GM12865 (cell line): ENCODE results near the gene HDAC6.

Source experiments
- DNase-seq: peaks from one replicate; pipeline ENCODE4 v3.0.0; 2010; ENCODE audit warnings: low read depth
- H3K4me3 ChIP-seq: 2 replicates; pipeline ENCODE4 v1.5.1; 2011; ENCODE audit warnings: mild to moderate bottlenecking, low read depth, low read length, control low read depth
- TF ChIP-seq, protein P1 (sequence below): IDR thresholded peaks from 2 replicates; pipeline ENCODE4 v1.5.1; 2011; ENCODE audit warnings: low read length, control low read depth, low read depth, inconsistent platforms; ENCODE audit not compliant: insufficient read depth; ENCODE audit errors: missing control alignments

HDAC6 gene

DNA sequence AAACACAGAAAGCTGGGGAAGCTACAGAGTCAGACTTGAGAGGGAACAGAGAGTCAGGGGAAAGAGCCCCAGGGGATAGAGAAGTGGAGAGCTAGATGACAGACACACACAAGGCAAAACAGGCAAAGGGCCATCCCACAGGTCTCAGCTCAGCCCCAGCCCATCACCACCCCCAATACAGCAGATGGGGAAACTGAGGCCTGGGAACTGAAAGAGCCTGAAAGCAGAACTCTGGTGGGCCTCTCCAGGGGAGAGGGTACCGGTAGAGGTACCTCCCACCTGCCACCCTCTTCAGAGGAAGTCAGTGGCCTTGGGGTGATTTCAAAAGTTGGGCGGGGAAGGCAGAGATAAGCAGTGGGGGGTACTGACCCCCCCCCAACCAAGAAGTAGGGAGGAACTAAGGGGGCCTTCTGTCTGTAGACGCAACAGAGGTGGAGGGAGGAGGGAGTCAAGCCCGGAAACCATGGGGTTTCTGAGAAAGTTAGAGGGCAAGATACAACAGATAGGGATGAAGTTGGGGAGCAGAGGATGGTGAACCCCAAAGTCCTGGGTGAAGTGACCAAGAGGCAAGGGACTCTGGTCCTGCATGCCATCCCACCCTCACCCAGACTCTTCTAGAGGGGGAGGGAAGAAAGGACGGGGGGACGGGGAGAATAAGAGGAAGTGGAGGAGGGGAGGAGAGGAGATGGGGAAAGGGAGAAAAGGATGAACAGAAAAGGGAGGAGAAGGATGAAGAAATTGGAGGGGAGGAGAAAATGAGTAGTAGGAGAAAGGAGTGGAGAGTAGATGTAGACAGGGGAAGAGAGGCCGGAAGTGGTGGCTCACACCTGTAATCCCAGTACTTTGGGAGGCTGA is 12.3 kb upstream of the HDAC6 start:
- DNase-seq, result no peak
- TF ChIP-seq, protein P1, sequence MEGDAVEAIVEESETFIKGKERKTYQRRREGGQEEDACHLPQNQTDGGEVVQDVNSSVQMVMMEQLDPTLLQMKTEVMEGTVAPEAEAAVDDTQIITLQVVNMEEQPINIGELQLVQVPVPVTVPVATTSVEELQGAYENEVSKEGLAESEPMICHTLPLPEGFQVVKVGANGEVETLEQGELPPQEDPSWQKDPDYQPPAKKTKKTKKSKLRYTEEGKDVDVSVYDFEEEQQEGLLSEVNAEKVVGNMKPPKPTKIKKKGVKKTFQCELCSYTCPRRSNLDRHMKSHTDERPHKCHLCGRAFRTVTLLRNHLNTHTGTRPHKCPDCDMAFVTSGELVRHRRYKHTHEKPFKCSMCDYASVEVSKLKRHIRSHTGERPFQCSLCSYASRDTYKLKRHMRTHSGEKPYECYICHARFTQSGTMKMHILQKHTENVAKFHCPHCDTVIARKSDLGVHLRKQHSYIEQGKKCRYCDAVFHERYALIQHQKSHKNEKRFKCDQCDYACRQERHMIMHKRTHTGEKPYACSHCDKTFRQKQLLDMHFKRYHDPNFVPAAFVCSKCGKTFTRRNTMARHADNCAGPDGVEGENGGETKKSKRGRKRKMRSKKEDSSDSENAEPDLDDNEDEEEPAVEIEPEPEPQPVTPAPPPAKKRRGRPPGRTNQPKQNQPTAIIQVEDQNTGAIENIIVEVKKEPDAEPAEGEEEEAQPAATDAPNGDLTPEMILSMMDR, result no peak
- no peak overlapping the region for H3K4me3 ChIP-seq

- TF ChIP-seq, protein P1, result no peak
- H3K4me3 ChIP-seq, result no peak overlapping the region
- DNase-seq, result no peak
Observed at GRCh38 chrX:48790477-48790876, 11.4 kb upstream of the HDAC6 start.

DNA sequence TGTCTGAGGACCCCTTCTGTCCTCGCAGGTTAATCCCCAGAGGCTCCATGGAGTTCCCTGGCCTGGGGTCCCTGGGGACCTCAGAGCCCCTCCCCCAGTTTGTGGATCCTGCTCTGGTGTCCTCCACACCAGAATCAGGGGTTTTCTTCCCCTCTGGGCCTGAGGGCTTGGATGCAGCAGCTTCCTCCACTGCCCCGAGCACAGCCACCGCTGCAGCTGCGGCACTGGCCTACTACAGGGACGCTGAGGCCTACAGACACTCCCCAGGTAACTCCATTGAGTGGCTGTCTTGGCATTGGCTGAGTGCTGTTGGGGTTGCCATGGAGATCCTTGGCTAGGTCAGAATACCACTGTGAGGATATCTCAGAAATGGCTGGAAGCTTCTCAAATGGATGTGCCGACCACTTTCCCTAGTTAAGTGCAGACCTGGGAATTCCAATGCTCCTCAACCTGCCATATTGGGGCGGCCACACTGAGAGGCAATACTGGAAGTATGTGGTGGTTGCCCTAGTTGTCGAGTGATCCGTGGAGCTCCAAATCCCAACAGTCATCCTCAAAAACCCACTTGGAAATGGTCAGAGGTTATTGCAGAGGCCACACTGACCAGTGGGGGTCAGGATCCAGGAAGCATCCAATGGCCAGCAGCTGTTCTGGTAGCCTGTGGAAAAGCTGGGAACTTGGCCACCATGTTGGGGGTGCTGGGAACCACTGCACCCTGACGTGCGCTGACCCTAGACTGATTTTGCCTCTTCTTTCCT is 10.6 kb upstream of the HDAC6 start:
- no peak for DNase-seq
- H3K4me3 ChIP-seq, result no peak overlapping the region
- TF ChIP-seq, protein P1, result no peak

DNA sequence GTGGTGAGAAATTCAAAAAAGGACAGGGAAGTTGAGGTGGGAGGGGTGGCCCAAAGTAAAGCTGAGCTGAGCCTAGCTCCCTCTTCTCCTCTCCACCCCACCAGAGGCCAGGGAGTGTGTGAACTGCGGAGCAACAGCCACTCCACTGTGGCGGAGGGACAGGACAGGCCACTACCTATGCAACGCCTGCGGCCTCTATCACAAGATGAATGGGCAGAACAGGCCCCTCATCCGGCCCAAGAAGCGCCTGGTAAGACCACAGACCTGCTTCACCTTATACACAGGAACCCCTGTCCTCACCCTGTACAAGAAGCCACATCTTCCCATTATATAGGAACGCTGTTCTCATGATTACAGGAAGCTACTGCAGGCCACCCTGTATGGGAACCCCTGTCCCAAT is 9.6 kb upstream of the HDAC6 start:
- TF ChIP-seq, protein P1, result no peak
- no peak overlapping the region for H3K4me3 ChIP-seq
- DNase-seq, result no peak

DNA sequence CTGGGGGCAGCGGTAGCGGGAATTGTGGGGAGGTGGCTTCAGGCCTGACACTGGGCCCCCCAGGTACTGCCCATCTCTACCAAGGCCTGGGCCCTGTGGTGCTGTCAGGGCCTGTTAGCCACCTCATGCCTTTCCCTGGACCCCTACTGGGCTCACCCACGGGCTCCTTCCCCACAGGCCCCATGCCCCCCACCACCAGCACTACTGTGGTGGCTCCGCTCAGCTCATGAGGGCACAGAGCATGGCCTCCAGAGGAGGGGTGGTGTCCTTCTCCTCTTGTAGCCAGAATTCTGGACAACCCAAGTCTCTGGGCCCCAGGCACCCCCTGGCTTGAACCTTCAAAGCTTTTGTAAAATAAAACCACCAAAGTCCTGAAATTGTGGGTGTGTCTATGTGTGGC is 7.9 kb upstream of the HDAC6 start:
- no peak overlapping the region for H3K4me3 ChIP-seq
- no peak for DNase-seq
- TF ChIP-seq, protein P1, result no peak

GRCh38 chrX:48794340-48794910 is 7.4 kb upstream of the HDAC6 start:
- no peak for DNase-seq
- TF ChIP-seq, protein P1, result no peak
- H3K4me3 ChIP-seq, result no peak overlapping the region
